A549 (cell line): ENCODE measurements around the gene IL4I1. TPM values are rescaled to one million over a fixed set of nuclear protein-coding genes. Genes with fewer than 3 reads are reported as not detected.

Experiments
- BCL3 ChIP-seq: fragments of >200 bp; sonication (Bioruptor Twin); formaldehyde crosslinking; IDR thresholded peaks from 3 replicates; pipeline ENCODE4 v1.6.1; 2016
- CBX2 ChIP-seq: fragments of 200-600 bp; sonication (generic); IDR thresholded peaks from 2 replicates; pipeline ENCODE4 v1.6.1; 2016; ENCODE audit warnings: low read depth, mild to moderate bottlenecking, borderline replicate concordance
- CEBPB ChIP-seq, 2 experiments: fragments of >200 bp in 1 of 2; sonication (Bioruptor Twin) in 1 of 2; formaldehyde crosslinking in 1 of 2; IDR thresholded peaks; 2 replicates each; pipeline ENCODE4 v1.6.1; 2012 to 2016
- CHD2 ChIP-seq: fragments of 150-350 bp; IDR thresholded peaks from 2 replicates; pipeline ENCODE4 v1.6.1; 2014; ENCODE audit warnings: low read length; ENCODE audit not compliant: partially characterized antibody
- CHD4 ChIP-seq: fragments of 200-600 bp; sonication (generic); IDR thresholded peaks from 2 replicates; pipeline ENCODE4 v1.6.1; 2016; ENCODE audit warnings: antibody characterized with exemption, mild to moderate bottlenecking, borderline replicate concordance
- CTCF ChIP-seq: fragments of >200 bp; sonication (Bioruptor Twin); formaldehyde crosslinking; IDR thresholded peaks from 3 replicates; pipeline ENCODE4 v1.5.1; 2016
- E2F6 ChIP-seq: IDR thresholded peaks from 2 replicates; pipeline ENCODE4 v1.6.1; 2012; ENCODE audit warnings: low read depth, borderline replicate concordance
- ESRRA ChIP-seq: fragments of 150-350 bp; IDR thresholded peaks from 2 replicates; pipeline ENCODE4 v1.6.1; 2014; ENCODE audit warnings: mild to moderate bottlenecking, low read length, borderline replicate concordance
- FOSL2 ChIP-seq, 2 experiments: fragments of 450-650 bp in 1 of 2; fragments of >200 bp in 1 of 2; sonication (Bioruptor Twin) in 1 of 2; formaldehyde crosslinking; IDR thresholded peaks; 2 replicates each; pipeline versions ENCODE4 v1.5.0 to v1.6.1; 2016 to 2020; ENCODE audit warnings: mild to moderate bottlenecking in 1 of 2, moderate library complexity in 1 of 2
- HDAC2 ChIP-seq: fragments of 200-600 bp; sonication (generic); IDR thresholded peaks from 2 replicates; pipeline ENCODE4 v1.6.1; 2016
- HEYL ChIP-seq: fragments of 250-450 bp; sonication (Bioruptor Pico); IDR thresholded peaks from 2 replicates; pipeline ENCODE4 v1.8.0; 2021; ENCODE audit warnings: mild to moderate bottlenecking, moderate library complexity
- HOXB5 ChIP-seq: fragments of 250-450 bp; sonication (Bioruptor Pico); IDR thresholded peaks from 2 replicates; pipeline ENCODE4 v1.5.0; 2020; ENCODE audit warnings: mild to moderate bottlenecking, moderate library complexity
- JUN ChIP-seq, 2 experiments: fragments of >200 bp; sonication (Bioruptor Twin); formaldehyde crosslinking; IDR thresholded peaks; 2 replicates in 1 of 2; 3 replicates in 1 of 2; pipeline ENCODE4 v1.6.1; 2016 to 2017
- JUNB ChIP-seq: fragments of >200 bp; sonication (Bioruptor Twin); formaldehyde crosslinking; IDR thresholded peaks from 2 replicates; pipeline ENCODE4 v1.6.1; 2016
- KDM1A ChIP-seq: fragments of 200-600 bp; sonication (generic); IDR thresholded peaks from 2 replicates; pipeline ENCODE4 v1.6.1; 2016; ENCODE audit warnings: low read depth, mild to moderate bottlenecking
- MAX ChIP-seq: IDR thresholded peaks from 2 replicates; pipeline ENCODE4 v1.6.1; 2012
- NFE2L2 ChIP-seq: fragments of 150-350 bp; conservative IDR thresholded peaks from 2 replicates; pipeline ENCODE4 v1.6.1; 2014; ENCODE audit warnings: low read length
- NPAS2 ChIP-seq: fragments of 250-450 bp; sonication (Bioruptor Pico); IDR thresholded peaks from 2 replicates; pipeline ENCODE4 v1.8.0; 2022; ENCODE audit warnings: mild to moderate bottlenecking, moderate library complexity, borderline replicate concordance
- PHF8 ChIP-seq: fragments of 200-600 bp; sonication (generic); IDR thresholded peaks from 2 replicates; pipeline ENCODE4 v1.6.1; 2016; ENCODE audit warnings: low read depth, mild to moderate bottlenecking, antibody characterized with exemption, moderate library complexity, borderline replicate concordance
- POLR2A ChIP-seq: IDR thresholded peaks from 2 replicates; pipeline ENCODE4 v1.6.1; 2012; ENCODE audit warnings: mild to moderate bottlenecking, low read length
- RAD21 ChIP-seq, 2 experiments: fragments of >200 bp in 1 of 2; sonication (Bioruptor Twin) in 1 of 2; formaldehyde crosslinking in 1 of 2; IDR thresholded peaks in 1 of 2; conservative IDR thresholded peaks in 1 of 2; 2 replicates in 1 of 2; 3 replicates in 1 of 2; pipeline ENCODE4 v1.6.1; 2012 to 2018; ENCODE audit warnings: inconsistent platforms in 1 of 2
- RARB ChIP-seq: fragments of 250-450 bp; sonication (Bioruptor Pico); IDR thresholded peaks from 2 replicates; pipeline ENCODE4 v1.8.0; 2021; ENCODE audit warnings: mild to moderate bottlenecking, moderate library complexity
- RFX5 ChIP-seq: fragments of 450-650 bp; IDR thresholded peaks from 2 replicates; pipeline ENCODE4 v1.7.1; 2014; ENCODE audit warnings: antibody characterized with exemption, mild to moderate bottlenecking, moderate library complexity
- RNF2 ChIP-seq: fragments of 200-600 bp; sonication (generic); IDR thresholded peaks from 2 replicates; pipeline ENCODE4 v1.6.1; 2016; ENCODE audit warnings: low read depth, mild to moderate bottlenecking, antibody characterized with exemption, moderate library complexity, borderline replicate concordance
- TFCP2L1 ChIP-seq: fragments of 250-450 bp; sonication (Bioruptor Pico); IDR thresholded peaks from 2 replicates; pipeline ENCODE4 v1.5.0; 2021; ENCODE audit warnings: mild to moderate bottlenecking
- ZC3H11A ChIP-seq: fragments of 450-650 bp; IDR thresholded peaks from 2 replicates; pipeline ENCODE4 v1.6.1; 2014; ENCODE audit warnings: antibody characterized with exemption, mild to moderate bottlenecking
- ZSCAN20 ChIP-seq: fragments of 250-450 bp; sonication (Bioruptor Pico); IDR thresholded peaks from 2 replicates; pipeline ENCODE4 v1.8.0; 2022; ENCODE audit warnings: mild to moderate bottlenecking, moderate library complexity
- polyA plus RNA-seq, 4 experiments: library from polyadenylated mRNA; depleted of rRNA in 3 of 4; stranded (reverse); fragments of >200 nt; fragmentation: RNase III in 1 of 4; extraction: RNeasy Plus Mini Kit Qiagen cat#74134 plus additional on column Dnase treatment in 1 of 4; gene quantifications; 2 replicates in 3 of 4; 3 replicates in 1 of 4; pipeline ENCODE4 v1.2.3, GENCODE V29; 2011 to 2017
- TF ChIP-seq, protein P1 (sequence below): IDR thresholded peaks from 2 replicates; pipeline ENCODE4 v1.6.1; 2012
- TF ChIP-seq, protein P2 (sequence below): fragments of 250-450 bp; sonication (Bioruptor Pico); IDR thresholded peaks from 2 replicates; pipeline ENCODE4 v1.5.0; 2021; ENCODE audit warnings: mild to moderate bottlenecking, moderate library complexity, borderline replicate concordance
- TF ChIP-seq, protein P3 (sequence below): fragments of 450-650 bp; IDR thresholded peaks from 2 replicates; pipeline ENCODE4 v1.6.1; 2014; ENCODE audit warnings: antibody characterized with exemption
- TF ChIP-seq, protein P4 (sequence below): fragments of 150-350 bp; IDR thresholded peaks from 2 replicates; pipeline ENCODE4 v1.6.1; 2014; ENCODE audit warnings: low read depth, mild to moderate bottlenecking, low read length

Gene IL4I1
- polyA plus RNA-seq, 2 of the 4 experiments (the other 2 are of a cell fraction), result 0.18 to 0.62 TPM

- TF ChIP-seq CHD2, result peak; percentile 78
- TF ChIP-seq MAX, result peak; percentile 98
- peak; percentile 78; the same call in 2 of the 3 replicates for TF ChIP-seq BCL3
- no peak for TF ChIP-seq CTCF
- no peak for TF ChIP-seq ESRRA
- no peak for TF ChIP-seq JUNB
- TF ChIP-seq ZSCAN20 (CRISPR knock-in tag), result no peak
- TF ChIP-seq CHD4, result no peak
- peak; percentile 5 for TF ChIP-seq ZC3H11A
- 0 out of 2 replicates have a peak, but pooled peaks have one; percentile 14 for TF ChIP-seq RARB (CRISPR knock-in tag)
- TF ChIP-seq CBX2, result no peak
- TF ChIP-seq KDM1A, result no peak
- TF ChIP-seq POLR2A, result peak; percentile 70
- TF ChIP-seq NPAS2, result peak; percentile 75
- TF ChIP-seq, protein P1, sequence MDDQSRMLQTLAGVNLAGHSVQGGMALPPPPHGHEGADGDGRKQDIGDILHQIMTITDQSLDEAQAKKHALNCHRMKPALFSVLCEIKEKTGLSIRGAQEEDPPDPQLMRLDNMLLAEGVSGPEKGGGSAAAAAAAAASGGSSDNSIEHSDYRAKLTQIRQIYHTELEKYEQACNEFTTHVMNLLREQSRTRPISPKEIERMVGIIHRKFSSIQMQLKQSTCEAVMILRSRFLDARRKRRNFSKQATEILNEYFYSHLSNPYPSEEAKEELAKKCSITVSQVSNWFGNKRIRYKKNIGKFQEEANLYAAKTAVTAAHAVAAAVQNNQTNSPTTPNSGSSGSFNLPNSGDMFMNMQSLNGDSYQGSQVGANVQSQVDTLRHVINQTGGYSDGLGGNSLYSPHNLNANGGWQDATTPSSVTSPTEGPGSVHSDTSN, result peak; percentile 8; the same call in 1 of the 2 replicates
- TF ChIP-seq JUN (IDR thresholded peaks at IDR 0.05), result peak; percentile 74 to 94; a peak in 4 of 5 replicates
- 0 out of 2 replicates have a peak, but pooled peaks have one; percentile 23 for TF ChIP-seq E2F6
- TF ChIP-seq HEYL (CRISPR knock-in tag), result no peak
- TF ChIP-seq TFCP2L1 (CRISPR knock-in tag), result 0 out of 2 replicates have a peak, but pooled peaks have one; percentile 56
- TF ChIP-seq NFE2L2, result no peak; the same call in 1 of the 2 replicates
- peak; percentile 89; the same call in 1 of the 2 replicates for TF ChIP-seq PHF8
- TF ChIP-seq, protein P2, sequence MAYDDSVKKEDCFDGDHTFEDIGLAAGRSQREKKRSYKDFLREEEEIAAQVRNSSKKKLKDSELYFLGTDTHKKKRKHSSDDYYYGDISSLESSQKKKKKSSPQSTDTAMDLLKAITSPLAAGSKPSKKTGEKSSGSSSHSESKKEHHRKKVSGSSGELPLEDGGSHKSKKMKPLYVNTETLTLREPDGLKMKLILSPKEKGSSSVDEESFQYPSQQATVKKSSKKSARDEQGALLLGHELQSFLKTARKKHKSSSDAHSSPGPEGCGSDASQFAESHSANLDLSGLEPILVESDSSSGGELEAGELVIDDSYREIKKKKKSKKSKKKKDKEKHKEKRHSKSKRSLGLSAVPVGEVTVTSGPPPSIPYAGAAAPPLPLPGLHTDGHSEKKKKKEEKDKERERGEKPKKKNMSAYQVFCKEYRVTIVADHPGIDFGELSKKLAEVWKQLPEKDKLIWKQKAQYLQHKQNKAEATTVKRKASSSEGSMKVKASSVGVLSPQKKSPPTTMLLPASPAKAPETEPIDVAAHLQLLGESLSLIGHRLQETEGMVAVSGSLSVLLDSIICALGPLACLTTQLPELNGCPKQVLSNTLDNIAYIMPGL, result no peak
- TF ChIP-seq, protein P3, sequence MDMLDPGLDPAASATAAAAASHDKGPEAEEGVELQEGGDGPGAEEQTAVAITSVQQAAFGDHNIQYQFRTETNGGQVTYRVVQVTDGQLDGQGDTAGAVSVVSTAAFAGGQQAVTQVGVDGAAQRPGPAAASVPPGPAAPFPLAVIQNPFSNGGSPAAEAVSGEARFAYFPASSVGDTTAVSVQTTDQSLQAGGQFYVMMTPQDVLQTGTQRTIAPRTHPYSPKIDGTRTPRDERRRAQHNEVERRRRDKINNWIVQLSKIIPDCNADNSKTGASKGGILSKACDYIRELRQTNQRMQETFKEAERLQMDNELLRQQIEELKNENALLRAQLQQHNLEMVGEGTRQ, result peak; percentile 98
- TF ChIP-seq RFX5, result no peak; the same call in 1 of the 2 replicates
- TF ChIP-seq, protein P4, sequence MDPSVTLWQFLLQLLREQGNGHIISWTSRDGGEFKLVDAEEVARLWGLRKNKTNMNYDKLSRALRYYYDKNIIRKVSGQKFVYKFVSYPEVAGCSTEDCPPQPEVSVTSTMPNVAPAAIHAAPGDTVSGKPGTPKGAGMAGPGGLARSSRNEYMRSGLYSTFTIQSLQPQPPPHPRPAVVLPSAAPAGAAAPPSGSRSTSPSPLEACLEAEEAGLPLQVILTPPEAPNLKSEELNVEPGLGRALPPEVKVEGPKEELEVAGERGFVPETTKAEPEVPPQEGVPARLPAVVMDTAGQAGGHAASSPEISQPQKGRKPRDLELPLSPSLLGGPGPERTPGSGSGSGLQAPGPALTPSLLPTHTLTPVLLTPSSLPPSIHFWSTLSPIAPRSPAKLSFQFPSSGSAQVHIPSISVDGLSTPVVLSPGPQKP, result 0 out of 2 replicates have a peak, but pooled peaks have one; percentile 37
- TF ChIP-seq RNF2, result no peak
- TF ChIP-seq HDAC2, result no peak
- 0 out of 2 replicates have a peak, but pooled peaks have one; percentile 19 for TF ChIP-seq HOXB5 (CRISPR knock-in tag)
- TF ChIP-seq RAD21 (conservative IDR thresholded peaks at IDR 0.05 in 1 of 2, IDR thresholded peaks at IDR 0.05 in 1 of 2), result no peak
- no peak for TF ChIP-seq FOSL2 (IDR thresholded peaks at IDR 0.05)
- peak; percentile 86 for TF ChIP-seq FOSL2 (CRISPR knock-in tag; IDR thresholded peaks at IDR 0.05)
- no peak for TF ChIP-seq CEBPB (IDR thresholded peaks at IDR 0.05)
These were observed 19.4 kb downstream of the IL4I1 start, which contains the start of the genes AKT1S1 and TBC1D17 (continued) for GRCh38 chr19:49877020-49877878.
